HTERT RPE-1 (cell line): ENCODE results near the gene PCNX1.
"Not testable (repeated sequence)": the region's sequence is repeated elsewhere in the genome, so short reads cannot be mapped to it uniquely, and the experiment has no call there.

Source experiments
- in situ Hi-C: fragments of 300-500 bp; cut with MboI; formaldehyde crosslinking; loops from 4 replicates; pipeline ENCODE4 v1.14.3; 2020; ENCODE audit warnings: low sequenced_read_pairs

PCNX1 gene

DNA sequence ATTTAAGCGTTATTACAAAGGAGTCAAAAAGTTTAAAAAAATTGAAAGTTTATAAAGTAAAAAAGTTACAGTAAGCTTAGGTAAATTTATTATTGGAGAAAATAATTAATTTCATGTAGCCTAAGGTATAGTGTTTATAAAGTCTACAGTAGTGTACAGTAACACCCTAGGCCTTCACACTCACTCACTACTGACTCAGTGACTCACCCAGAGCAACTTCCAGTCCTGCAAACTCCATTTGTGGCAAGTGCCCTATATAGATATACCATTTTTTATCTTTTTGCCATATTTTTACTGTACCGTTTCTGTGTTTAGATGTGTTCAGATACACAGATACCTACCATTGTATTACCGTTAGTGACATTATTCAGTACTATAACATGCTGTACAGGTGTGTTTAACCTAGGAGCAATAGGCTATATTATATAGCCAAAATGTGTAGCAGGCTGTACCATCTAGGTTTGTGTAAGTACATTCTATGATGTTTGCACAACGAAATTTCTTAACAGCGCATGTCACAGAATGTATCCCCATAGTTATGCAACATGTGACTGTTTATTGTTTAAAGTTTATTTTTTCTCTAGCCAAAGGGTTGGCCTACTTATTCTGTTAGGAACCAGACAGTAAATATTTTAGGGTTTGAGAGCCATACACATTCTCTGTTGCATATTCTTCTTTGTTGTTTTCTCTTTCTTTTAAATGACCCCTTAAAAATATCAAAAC, 155.5 kb downstream of the PCNX1 start:
- in situ Hi-C loops = no loop called here

- in situ Hi-C loops = no loop called here
These were observed 156.1 kb downstream of the PCNX1 start for GRCh38 chr14:71063351-71063750.

DNA sequence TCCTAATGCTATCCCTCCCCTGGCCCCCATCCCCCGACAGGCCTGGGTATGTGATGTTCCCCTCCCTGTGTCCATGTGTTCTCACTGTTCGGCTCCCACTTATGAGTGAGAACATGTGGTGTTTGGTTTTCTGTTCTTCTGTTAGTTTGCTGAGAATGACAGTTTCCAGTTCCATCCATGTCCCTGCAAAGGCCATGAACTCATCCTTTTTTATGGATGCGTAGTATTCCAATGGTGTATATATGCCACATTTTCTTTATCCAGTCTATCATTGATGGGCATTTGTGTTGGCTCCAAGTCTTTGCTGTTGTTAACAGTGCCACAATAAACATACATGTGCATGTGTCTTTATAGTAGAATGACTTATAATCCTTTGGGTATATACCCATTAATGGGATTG, 157.5 kb downstream of the PCNX1 start:
- in situ Hi-C loops = not testable (repeated sequence)

GRCh38 chr14:71070169-71070568, 162.9 kb downstream of the PCNX1 start:
- in situ Hi-C loops = no loop called here

GRCh38 chr14:71071042-71071441, 163.8 kb downstream of the PCNX1 start:
- in situ Hi-C loops = no loop called here

GRCh38 chr14:71076462-71077092, 169.3 kb downstream of the PCNX1 start:
- in situ Hi-C loops = no loop called here

DNA sequence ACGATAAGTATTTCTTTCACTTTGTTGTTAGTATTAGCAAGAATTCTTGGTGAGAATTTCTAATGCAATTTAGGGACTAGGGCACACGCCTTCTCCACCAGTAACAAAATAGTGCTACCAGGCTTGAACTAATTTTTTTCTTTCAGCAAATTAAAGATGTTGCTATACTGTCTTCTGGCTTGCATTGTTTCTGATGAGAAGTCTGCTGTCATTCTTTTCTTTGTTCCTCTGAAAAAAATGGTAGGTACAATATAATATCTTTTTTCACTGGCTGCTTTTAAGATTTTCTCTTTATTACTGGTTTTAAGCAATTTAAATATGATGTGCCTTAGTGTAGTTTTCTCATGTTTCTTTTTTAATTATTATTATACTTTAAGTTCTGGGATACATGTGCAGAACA, 171.2 kb downstream of the PCNX1 start:
- in situ Hi-C loops = no loop called here

DNA sequence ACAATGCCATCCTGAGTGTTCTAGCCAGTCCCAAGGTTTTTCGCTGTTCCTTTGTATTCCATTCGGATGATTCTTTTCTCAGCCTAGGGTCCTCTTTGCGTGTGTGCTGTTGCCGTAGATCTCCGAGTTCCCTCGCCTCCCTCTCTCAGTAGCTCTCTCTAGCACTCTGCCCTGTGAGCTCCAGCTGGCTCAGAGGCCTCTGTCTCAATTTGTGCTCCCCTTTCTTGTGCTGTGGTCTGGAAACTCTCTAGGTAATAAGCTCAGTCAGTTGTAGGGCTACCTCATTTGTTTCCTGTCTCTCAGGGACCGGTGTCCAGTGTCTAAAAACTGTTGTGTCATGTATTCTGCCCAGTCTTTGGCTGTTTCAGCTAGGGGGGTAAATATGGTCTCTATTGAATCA, 179.3 kb downstream of the PCNX1 start:
- in situ Hi-C loops = no loop called here

DNA sequence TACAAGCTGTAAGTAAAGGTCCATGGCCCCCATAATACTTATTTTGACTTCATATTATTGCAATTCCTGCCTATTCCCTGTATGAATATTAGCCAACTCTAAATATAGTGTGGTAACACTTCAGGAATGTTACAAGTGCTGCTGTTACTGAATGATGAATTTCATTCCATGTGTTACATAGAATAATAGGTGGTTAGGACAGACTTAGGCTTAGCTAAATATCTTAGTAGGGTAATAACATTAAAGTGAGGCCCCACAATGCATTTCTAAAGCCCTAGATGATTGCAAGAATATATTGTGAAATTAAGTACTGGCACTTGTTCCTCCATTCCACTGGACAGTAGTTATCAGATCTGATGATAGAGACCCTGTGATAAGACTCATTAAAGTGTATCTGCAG, 182.7 kb downstream of the PCNX1 start:
- in situ Hi-C loops = no loop called here

- in situ Hi-C loops = no loop called here
These were observed 187.5 kb downstream of the PCNX1 start for GRCh38 chr14:71094722-71095121.

- in situ Hi-C loops = no loop called here
These were observed 189.7 kb downstream of the PCNX1 start for GRCh38 chr14:71096947-71097346.

DNA sequence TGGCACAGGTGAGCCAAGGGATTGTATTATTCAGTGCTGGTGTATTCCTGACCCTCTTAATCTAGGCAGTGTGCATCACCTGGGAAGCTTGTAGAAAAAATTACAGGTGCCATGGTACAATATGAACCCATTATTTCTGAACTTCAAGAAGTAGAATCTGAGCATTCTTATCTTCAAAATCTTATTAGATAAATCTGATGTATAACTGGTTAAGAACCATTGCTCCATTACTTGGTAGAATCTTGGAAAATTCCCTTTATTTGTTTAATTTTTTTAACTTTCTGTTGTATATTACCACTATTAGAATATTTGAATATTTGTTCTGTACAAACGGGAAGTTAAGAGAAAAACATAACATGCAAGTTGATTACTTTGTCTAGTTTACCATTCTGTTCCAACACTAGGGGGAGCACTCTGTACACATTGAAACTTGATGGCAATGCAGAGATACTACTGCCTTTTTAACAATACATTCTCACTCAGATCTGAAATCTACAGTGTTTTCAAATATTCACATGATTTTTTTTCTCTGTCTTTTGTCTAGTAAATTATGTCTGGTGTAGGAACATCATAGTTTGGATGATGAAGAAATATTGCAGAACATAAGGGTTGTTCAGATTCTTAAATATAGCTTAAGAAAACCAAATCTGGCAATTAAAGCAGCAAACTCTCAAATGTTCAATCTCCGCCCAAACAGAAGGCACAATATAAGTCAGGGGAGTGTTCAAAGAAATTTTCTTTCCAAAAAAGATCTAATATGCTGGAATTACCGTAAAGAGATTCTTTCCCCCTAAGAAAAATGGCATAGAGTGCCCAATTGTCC, 196.6 kb downstream of the PCNX1 start:
- in situ Hi-C loops = no loop called here

GRCh38 chr14:71105177-71105576, 197.9 kb downstream of the PCNX1 start:
- in situ Hi-C loops = no loop called here

DNA sequence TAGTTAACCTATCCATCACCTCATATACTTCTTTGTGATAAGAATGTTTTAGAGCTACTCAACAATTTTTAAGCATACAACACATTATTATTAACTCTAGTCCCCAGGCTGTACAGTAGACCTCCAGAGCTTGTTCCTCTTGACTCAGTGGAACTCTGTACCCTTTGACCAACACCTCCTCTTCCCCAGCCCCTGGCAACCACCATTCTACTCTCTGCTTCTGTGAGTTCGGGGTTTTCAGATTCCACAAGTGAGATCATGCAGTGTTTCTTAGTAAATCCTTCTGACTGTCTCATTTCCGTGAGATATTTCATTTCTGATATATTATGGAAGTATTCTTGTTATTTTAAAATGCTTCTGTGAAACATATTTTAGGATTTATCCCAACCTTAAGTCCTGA, 200.7 kb downstream of the PCNX1 start:
- in situ Hi-C loops = no loop called here

- in situ Hi-C loops = no loop called here
These were observed 201.3 kb downstream of the PCNX1 start for GRCh38 chr14:71108398-71109119.

- in situ Hi-C loops = no loop called here
These were observed 206.1 kb downstream of the PCNX1 start for GRCh38 chr14:71113376-71113775.

DNA sequence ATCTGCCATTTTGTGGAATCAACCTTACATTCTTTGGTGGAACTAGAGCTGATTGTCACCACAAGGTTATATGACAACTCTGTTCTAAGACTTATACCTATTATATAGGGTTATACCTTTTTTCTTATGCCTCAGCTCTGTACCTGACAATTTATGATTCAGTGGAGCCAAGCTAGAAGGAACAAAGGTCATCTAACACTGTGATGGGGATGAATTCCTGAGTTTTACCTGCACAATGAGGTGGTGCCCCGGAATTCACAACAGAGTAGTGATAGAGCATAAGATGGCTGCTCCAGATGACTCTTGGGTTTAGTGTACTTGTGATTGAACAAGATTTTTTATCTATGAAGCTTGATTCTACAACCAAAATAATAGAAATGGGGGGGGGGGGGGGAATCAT, 207.3 kb downstream of the PCNX1 start:
- in situ Hi-C loops = no loop called here

DNA sequence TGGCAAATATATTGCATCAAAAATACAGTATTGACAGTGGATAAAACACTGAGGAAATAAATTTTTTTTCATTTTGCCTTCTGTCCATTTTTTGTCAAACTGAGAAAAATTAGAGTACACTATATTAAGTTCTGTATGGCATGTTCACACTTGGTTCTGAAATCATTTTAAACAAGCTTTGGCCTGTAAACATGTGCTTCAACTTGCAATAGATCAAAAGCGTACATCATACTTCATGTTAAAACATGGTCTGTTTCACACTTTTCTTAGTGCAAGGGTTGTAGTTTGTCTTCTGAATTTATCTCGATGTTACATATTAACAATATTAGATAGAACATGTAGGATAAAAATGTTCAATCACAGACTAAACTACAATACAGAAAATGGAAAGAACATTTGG, 208.0 kb downstream of the PCNX1 start:
- in situ Hi-C loops = no loop called here

DNA sequence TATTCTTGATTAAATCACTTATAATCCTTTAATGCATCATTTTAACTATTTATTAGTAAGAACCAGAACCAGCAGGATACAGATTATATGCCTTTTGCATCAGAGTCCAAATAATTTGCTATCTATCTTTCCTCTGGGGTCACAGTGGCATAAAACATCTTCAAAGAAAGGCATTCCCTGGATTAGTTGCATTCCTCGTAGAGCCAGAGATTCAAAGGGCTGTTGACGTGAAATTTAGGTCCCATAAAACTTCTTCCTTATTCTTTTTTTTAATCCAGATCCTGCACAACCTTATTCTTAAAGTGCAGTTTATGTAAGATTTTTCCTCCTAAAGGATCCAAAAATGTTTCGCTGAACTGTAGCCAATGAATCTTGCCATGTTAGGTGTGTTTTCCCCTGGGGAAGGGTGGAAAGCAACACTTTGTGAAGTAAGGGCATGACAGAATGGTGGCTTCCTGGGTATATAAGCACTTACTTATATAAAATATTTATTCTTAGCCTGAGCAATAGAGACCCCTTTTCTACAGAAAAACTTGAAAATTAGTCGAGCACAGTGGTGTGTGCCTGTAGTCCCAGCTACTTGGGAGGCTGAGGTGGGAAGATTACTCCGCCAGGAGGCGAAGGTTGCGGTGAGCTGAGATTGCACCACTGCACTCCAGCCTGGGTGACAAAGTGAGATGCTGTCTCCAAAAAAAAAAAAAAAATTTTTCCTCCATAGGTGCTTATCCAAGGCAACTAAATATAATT, 208.7 kb downstream of the PCNX1 start:
- in situ Hi-C loops = no loop called here

GRCh38 chr14:71116568-71117122, 209.4 kb downstream of the PCNX1 start:
- in situ Hi-C loops = no loop called here
